GM20000 (cell line): ENCODE data around the gene DPP10.

Experiments
- DNase-seq: peaks from one replicate; pipeline ENCODE4 v3.0.0; 2012; ENCODE audit warnings: low spot score
- CTCF ChIP-seq: IDR thresholded peaks from 2 replicates; pipeline ENCODE4 v1.5.1; 2012; ENCODE audit warnings: mild to moderate bottlenecking, control low read depth; ENCODE audit errors: extremely low read depth, missing control alignments

DPP10 gene

GRCh38 chr2:115757286-115757685 is 1314.8 kb downstream of the DPP10 start:
- no peak for DNase-seq
- TF ChIP-seq CTCF = no peak

- DNase-seq = no peak
- no peak for TF ChIP-seq CTCF
These were observed 1321.2 kb downstream of the DPP10 start for GRCh38 chr2:115763601-115764000.

- no peak for TF ChIP-seq CTCF
- DNase-seq = no peak
These were observed 1329.1 kb downstream of the DPP10 start for GRCh38 chr2:115771516-115771915.

- no peak for TF ChIP-seq CTCF
- DNase-seq = no peak
These were observed 1331.9 kb downstream of the DPP10 start for GRCh38 chr2:115774361-115774760.

- no peak for TF ChIP-seq CTCF
- DNase-seq = no peak
These were observed 1336.7 kb downstream of the DPP10 start for GRCh38 chr2:115779085-115779632.

- no peak for TF ChIP-seq CTCF
These were observed 1339.8 kb downstream of the DPP10 start for GRCh38 chr2:115782286-115782685.

GRCh38 chr2:115796078-115796477 is 1353.6 kb downstream of the DPP10 start:
- TF ChIP-seq CTCF = no peak
- no peak for DNase-seq

More at GRCh38 chr2:115782286-115782685, 1339.8 kb downstream of the DPP10 start:
- DNase-seq = no peak
